B cell (primary cell): ENCODE measurements around the gene MSMB. TPM values are rescaled to one million over a fixed set of nuclear protein-coding genes. Genes with fewer than 3 reads are reported as not detected.
A peak's percentile ranks its signal among the peaks of the same experiment; 100 is the strongest.
"Not testable (repeated sequence)": the region's sequence is repeated elsewhere in the genome, so short reads cannot be mapped to it uniquely, and the experiment has no call there.

ENCODE experiments used
- ATAC-seq: fragments of 200-7000 bp; cut with Tn5 transposase; one replicate; pipeline ENCODE4 v1.10.0; 2021; ENCODE audit warnings: low read depth, mild to moderate bottlenecking, moderate number of reproducible peaks, moderate library complexity
- CTCF ChIA-PET: fragments of 350-600 bp; sonication (Branson Sonifier 250); formaldehyde crosslinking; loops from one replicate; lab custom pipeline; 2021; ENCODE audit warnings: antibody characterized with exemption, inconsistent platforms; lab: Charles Lee
- POLR2A ChIA-PET: fragments of 350-600 bp; sonication (Branson Sonifier 250); formaldehyde crosslinking; loops from one replicate; lab custom pipeline; 2021; ENCODE audit warnings: antibody characterized with exemption; lab: Charles Lee
- DNase-seq: peaks from one replicate; pipeline ENCODE4 v3.0.0; 2013
- H2AFZ ChIP-seq: 2 replicates; pipeline ENCODE4 v1.6.1; 2012; ENCODE audit warnings: mild to moderate bottlenecking, low read depth, low read length; ENCODE audit not compliant: insufficient read depth, poor library complexity, severe bottlenecking
- H3K27ac ChIP-seq, 2 donors: 1 replicate in 1 of 2; 2 replicates in 1 of 2; pipeline ENCODE4 v1.5.1; 2012 to 2013; ENCODE audit warnings: low read length in 2 of 2, mild to moderate bottlenecking in 2 of 2, moderate library complexity in 1 of 2
- H3K27me3 ChIP-seq, 4 experiments: fragments of 200-600 bp in 1 of 4; sonication (generic) in 1 of 4; replicated peaks in 1 of 4; 1 replicate in 2 of 4; 2 replicates in 2 of 4; pipeline versions ENCODE4 v1.6.1 to v1.7.0; 2013 to 2016; ENCODE audit warnings: low read length in 3 of 4, mild to moderate bottlenecking in 2 of 4, mixed read lengths in 1 of 4, moderate library complexity in 1 of 4; ENCODE audit not compliant: insufficient read depth in 4 of 4, control insufficient read depth in 3 of 4; ENCODE audit errors: control extremely low read depth in 1 of 4
- H3K36me3 ChIP-seq, 2 experiments: replicated peaks in 1 of 2; 1 replicate in 1 of 2; 2 replicates in 1 of 2; pipeline versions ENCODE4 v1.6.1 to v1.7.1; 2013; ENCODE audit warnings: low read length in 1 of 2; ENCODE audit not compliant: insufficient read depth in 2 of 2, control insufficient read depth in 1 of 2; ENCODE audit errors: control extremely low read depth in 1 of 2, extremely low read depth in 1 of 2
- H3K4me1 ChIP-seq, 2 donors: fragments of 200-600 bp in 1 of 2; sonication (generic) in 1 of 2; 1 replicate in 1 of 2; 2 replicates in 1 of 2; pipeline versions ENCODE4 v1.5.1 to v1.6.1; 2013 to 2017; ENCODE audit warnings: low read length in 2 of 2; ENCODE audit not compliant: control insufficient read depth in 2 of 2, insufficient read depth in 2 of 2
- H3K4me2 ChIP-seq: replicated peaks from 2 replicates; pipeline ENCODE3; 2012; ENCODE audit warnings: mild to moderate bottlenecking, low read depth, low read length; ENCODE audit not compliant: poor library complexity, severe bottlenecking
- H3K4me3 ChIP-seq, 5 experiments: fragments of 200-600 bp in 1 of 5; sonication (generic) in 1 of 5; 1 replicate in 3 of 5; 2 replicates in 2 of 5; pipeline versions ENCODE4 v1.5.1 to v1.7.0; 2011 to 2016; ENCODE audit warnings: low read length in 4 of 5, mild to moderate bottlenecking in 4 of 5, low read depth in 2 of 5, control low read depth in 1 of 5, moderate library complexity in 1 of 5; ENCODE audit not compliant: insufficient read depth in 1 of 5; ENCODE audit errors: control extremely low read depth in 1 of 5, extremely low read depth in 1 of 5
- H3K79me2 ChIP-seq: fragments of 200-600 bp; sonication (generic); one replicate; pipeline ENCODE4 v1.6.0; 2016; ENCODE audit warnings: low read length; ENCODE audit not compliant: control insufficient read depth, insufficient read depth
- H3K9ac ChIP-seq: fragments of 200-600 bp; sonication (generic); 2 replicates; pipeline ENCODE4 v1.6.1; 2017; ENCODE audit warnings: mild to moderate bottlenecking, low read length, moderate library complexity
- H3K9me3 ChIP-seq, 3 donors: one replicate each; pipeline versions ENCODE4 v1.6.1 to v1.7.1; 2013; ENCODE audit warnings: low read length in 2 of 3; ENCODE audit not compliant: control insufficient read depth in 2 of 3, insufficient read depth in 1 of 3; ENCODE audit errors: control extremely low read depth in 1 of 3
- H4K20me1 ChIP-seq: 2 replicates; pipeline ENCODE4 v1.6.0; 2012; ENCODE audit warnings: mild to moderate bottlenecking, low read length; ENCODE audit not compliant: insufficient read depth, control insufficient read depth, poor library complexity, severe bottlenecking
- H3K27ac Mint-ChIP-seq: one replicate; pipeline ENCODE4 v1.8.0; 2021; ENCODE audit warnings: mixed read lengths
- H3K27me3 Mint-ChIP-seq: one replicate; pipeline ENCODE4 v1.8.0; 2021; ENCODE audit warnings: mixed read lengths
- H3K4me1 Mint-ChIP-seq: one replicate; pipeline ENCODE4 v1.8.0; 2021; ENCODE audit warnings: mixed read lengths
- H3K4me3 Mint-ChIP-seq: one replicate; pipeline ENCODE4 v1.8.0; 2021; ENCODE audit warnings: mixed read lengths
- H3K9me3 Mint-ChIP-seq: one replicate; pipeline ENCODE4 v1.8.0; 2022; ENCODE audit warnings: mixed read lengths; ENCODE audit not compliant: insufficient read depth
- EZH2 ChIP-seq: IDR thresholded peaks from 2 replicates; pipeline ENCODE4 v1.6.1; 2012; ENCODE audit warnings: borderline replicate concordance, low read depth, mild to moderate bottlenecking, moderate library complexity, low read length; ENCODE audit not compliant: insufficient read depth, poor library complexity, severe bottlenecking
- WGBS: methylation state at CpG from one replicate; pipeline ENCODE4 v1.1.5; 2013; ENCODE audit warnings: missing lambda C conversion rate; ENCODE audit not compliant: insufficient coverage; 5-methylcytosine and 5-hydroxymethylcytosine counted together
- intact Hi-C: fragments of 100-400 bp; cut with micrococcal nuclease; formaldehyde crosslinking; loops from one replicate; pipeline ENCODE4 v1.10.0; 2022
- polyA plus RNA-seq: library from polyadenylated mRNA; depleted of rRNA; stranded (reverse); fragments of >200 nt; gene quantifications from 2 replicates; pipeline ENCODE4 v1.2.3, GENCODE V29; 2012
- total RNA-seq, 2 donors: library from RNA; stranded (reverse); fragments of 120-200 nt in 1 of 2; gene quantifications; 1 replicate in 1 of 2; 2 replicates in 1 of 2; pipeline versions ENCODE4 v1.2.3 to v1.2.4, GENCODE V29; 2013 to 2022
- TF ChIP-seq, protein P1 (sequence below): fragments of 200-600 bp; IDR thresholded peaks from one replicate; pipeline ENCODE4 v1.8.0; 2022; ENCODE audit warnings: antibody characterized with exemption, mild to moderate bottlenecking

MSMB gene
- total and polyA plus RNA-seq, 2 donors (not counting 1 experiment from before 2014, with no cell fraction given), result not detected

DNA sequence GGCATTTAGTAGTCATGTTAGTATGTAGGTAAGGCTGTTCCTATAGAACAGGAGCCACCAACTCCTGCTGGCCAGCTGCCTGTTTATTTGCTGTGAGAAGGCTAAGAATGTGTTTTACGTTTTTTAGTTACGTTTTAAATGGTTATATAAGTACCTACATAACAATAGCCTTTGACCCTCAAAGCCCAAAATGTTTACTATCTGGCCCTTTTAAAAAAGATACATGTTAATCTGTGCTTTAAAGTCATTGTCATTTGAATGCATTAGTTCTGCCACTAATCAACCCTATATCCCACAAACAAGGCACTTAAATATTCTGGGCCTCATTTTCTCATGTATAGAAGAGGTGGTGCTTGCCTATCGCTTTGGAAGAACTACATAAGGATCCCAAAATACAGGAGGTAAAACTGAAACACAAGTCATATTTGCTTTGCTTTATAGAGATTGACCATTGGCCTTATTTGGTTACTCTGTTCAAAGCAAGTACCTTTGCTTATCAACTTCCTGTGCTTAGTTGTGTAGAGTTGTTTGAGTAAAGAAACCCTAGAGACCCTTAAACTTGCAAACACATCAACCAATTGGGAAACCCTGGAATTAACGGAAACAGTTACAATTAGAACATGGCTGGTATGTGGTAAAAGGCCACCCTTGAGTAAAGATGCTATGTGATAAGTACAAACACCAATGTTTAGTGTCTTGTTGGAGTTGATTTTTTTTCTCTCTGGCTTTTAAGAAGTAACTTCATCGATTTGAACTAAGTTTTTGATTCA is 47.9 kb downstream of the MSMB start:
- H3K9me3 ChIP-seq, result peaks cover 0 to 5% (median 0%) of the 10 kb centered on the region in 3 donors
- Mint-ChIP-seq H3K9me3 (no peaks in the 10 kb centered on the region), H3K27ac (no peak overlapping the region), H3K27me3 (no peaks in the 10 kb centered on the region), H3K4me1 (no peaks in the 10 kb centered on the region), H3K4me3 (no peak overlapping the region)
- DNase-seq, result no peak
- ChIA-PET POLR2A (no interaction called here), CTCF (interaction anchor here (0.6 kb wide), 1 partner anchor 30 kb away, joined by 4 read pairs; no protein-coding TSS in a partner anchor)
- H3K9ac ChIP-seq, result no peak overlapping the region
- no CpG with 5 or more reads among the region's 5 CpGs for WGBS
- peaks cover 15 to 36% of the 10 kb centered on the region in 2 experiments for H3K36me3 ChIP-seq
- H3K4me1 ChIP-seq, result no peaks in the 10 kb centered on the region
- intact Hi-C loops, result no loop called here
- H3K27ac ChIP-seq, result no peak overlapping the region
- H3K27me3 ChIP-seq, result no peaks in the 10 kb centered on the region
- no peak overlapping the region for H3K4me3 ChIP-seq
- no peaks in the 10 kb centered on the region for H3K79me2 ChIP-seq
- H3K4me2 ChIP-seq, result no peak overlapping the region
- TF ChIP-seq EZH2, result no peak
- TF ChIP-seq, protein P1, sequence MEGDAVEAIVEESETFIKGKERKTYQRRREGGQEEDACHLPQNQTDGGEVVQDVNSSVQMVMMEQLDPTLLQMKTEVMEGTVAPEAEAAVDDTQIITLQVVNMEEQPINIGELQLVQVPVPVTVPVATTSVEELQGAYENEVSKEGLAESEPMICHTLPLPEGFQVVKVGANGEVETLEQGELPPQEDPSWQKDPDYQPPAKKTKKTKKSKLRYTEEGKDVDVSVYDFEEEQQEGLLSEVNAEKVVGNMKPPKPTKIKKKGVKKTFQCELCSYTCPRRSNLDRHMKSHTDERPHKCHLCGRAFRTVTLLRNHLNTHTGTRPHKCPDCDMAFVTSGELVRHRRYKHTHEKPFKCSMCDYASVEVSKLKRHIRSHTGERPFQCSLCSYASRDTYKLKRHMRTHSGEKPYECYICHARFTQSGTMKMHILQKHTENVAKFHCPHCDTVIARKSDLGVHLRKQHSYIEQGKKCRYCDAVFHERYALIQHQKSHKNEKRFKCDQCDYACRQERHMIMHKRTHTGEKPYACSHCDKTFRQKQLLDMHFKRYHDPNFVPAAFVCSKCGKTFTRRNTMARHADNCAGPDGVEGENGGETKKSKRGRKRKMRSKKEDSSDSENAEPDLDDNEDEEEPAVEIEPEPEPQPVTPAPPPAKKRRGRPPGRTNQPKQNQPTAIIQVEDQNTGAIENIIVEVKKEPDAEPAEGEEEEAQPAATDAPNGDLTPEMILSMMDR, result no peak
- no peak overlapping the region for H2AFZ ChIP-seq
- no peak for ATAC-seq
- H4K20me1 ChIP-seq, result no peaks in the 10 kb centered on the region

DNA sequence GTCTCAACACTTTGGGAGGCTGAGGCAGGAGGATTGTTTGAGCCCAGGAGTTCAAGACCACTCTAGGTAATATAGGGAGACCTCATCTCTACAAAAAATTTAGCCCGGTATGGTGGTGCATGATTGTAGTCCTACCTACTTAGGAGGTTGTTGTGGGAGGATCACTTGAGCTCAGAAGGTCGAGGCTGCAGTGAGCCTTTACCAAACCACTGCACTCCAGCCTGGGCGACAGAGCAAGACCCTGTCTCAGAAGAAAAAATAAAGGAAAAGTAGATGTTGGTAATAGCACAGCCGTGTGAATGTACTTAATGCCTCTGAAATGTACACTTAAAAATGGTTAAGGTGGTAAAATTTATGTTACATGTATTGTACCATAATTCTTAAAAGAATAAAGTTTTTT is 48.5 kb downstream of the MSMB start:
- Histone ChIP-seq H3K79me2 (no peaks in the 10 kb centered on the region), H2AFZ (no peak overlapping the region), H3K27me3 (no peaks in the 10 kb centered on the region), H3K9ac (no peak overlapping the region), H3K36me3 (peaks cover 13 to 32% of the 10 kb centered on the region in 2 experiments), H3K9me3 (peaks cover 0 to 5% (median 0%) of the 10 kb centered on the region in 3 donors), H3K27ac (no peak overlapping the region), H3K4me1 (no peaks in the 10 kb centered on the region), H3K4me3 (no peak overlapping the region), H3K4me2 (no peak overlapping the region), H4K20me1 (no peaks in the 10 kb centered on the region)
- Mint-ChIP-seq H3K27me3 (no peaks in the 10 kb centered on the region), H3K27ac (peak overlapping the region; percentile 4), H3K4me3 (no peak overlapping the region), H3K9me3 (no peaks in the 10 kb centered on the region), H3K4me1 (no peaks in the 10 kb centered on the region)
- no CpG with 5 or more reads among the region's 4 CpGs for WGBS
- no peak for TF ChIP-seq EZH2
- TF ChIP-seq, protein P1, result no peak
- POLR2A ChIA-PET, result no interaction called here
- intact Hi-C loops, result no loop called here
- CTCF ChIA-PET, result no interaction called here
- DNase-seq (no peak), ATAC-seq (no peak)

DNA sequence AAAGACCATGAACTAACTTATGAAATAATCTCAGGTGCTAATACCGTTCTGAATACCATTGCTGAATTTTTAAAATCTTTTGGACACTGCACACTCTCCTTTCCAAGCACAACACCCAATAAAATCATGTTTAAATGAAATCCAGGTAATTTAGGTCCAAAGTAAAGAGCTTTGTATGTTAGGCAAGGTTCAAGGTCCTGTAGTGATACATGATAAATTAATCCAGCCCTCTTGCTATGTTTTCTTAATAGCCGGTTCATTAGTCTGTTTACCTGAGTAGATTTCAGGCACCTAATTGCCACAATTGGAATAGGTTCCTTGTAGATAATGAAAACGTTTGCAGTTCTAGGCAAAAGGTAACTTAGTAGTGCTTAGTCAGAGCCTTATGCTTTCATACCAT is 60.5 kb downstream of the MSMB start:
- H3K4me2 ChIP-seq, H3K4me3 Mint-ChIP-seq, H2AFZ ChIP-seq, ATAC-seq, H3K27ac ChIP-seq, POLR2A ChIA-PET, CTCF ChIA-PET, H3K9ac ChIP-seq, H3K27me3 ChIP-seq, H4K20me1 ChIP-seq, H3K4me3 ChIP-seq, H3K27ac Mint-ChIP-seq, H3K27me3 Mint-ChIP-seq, H3K79me2 ChIP-seq, H3K4me1 Mint-ChIP-seq, H3K9me3 Mint-ChIP-seq, H3K4me1 ChIP-seq, H3K9me3 ChIP-seq, intact Hi-C loops, DNase-seq: not testable (repeated sequence)
- no CpG with 5 or more reads among the region's 3 CpGs for WGBS
- H3K36me3 ChIP-seq, result peaks cover 0 to 16% of the 10 kb centered on the region in 2 experiments
